HG03521 (cell line): ENCODE measurements around the gene GRID1.

Source experiments
- ATAC-seq: cut with Tn5 transposase; IDR thresholded peaks from one replicate; pipeline ENCODE4 v1.9.1; 2021; ENCODE audit warnings: mild to moderate bottlenecking, moderate library complexity; ENCODE audit not compliant: unreplicated experiment

The GRID1 gene

GRCh38 chr10:85650791-85651496 lies 715.7 kb downstream of the GRID1 start:
- ATAC-seq = no peak

- ATAC-seq = no peak
These were observed 717.1 kb downstream of the GRID1 start for GRCh38 chr10:85649461-85649860.

GRCh38 chr10:85648279-85648754 lies 718.3 kb downstream of the GRID1 start:
- ATAC-seq = no peak

DNA sequence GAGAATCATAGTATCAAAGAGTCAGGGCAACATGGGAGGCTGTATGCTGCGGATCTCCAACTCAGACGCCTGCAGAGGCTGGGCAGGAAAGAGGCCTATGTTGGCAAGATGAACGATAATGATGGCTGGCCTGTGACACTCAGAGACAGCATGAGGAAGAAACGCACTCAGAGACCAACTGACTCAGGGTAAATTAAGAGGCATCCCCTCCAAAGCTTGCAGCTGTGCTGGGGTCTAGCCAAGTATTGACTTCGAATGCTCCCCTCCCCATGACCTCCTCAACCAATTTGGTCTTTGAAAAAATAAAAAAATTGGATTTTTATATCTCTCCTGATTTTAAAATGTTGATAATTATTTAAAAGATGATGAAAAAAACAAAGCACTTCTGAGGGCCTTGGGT lies 718.9 kb downstream of the GRID1 start:
- ATAC-seq = no peak

DNA sequence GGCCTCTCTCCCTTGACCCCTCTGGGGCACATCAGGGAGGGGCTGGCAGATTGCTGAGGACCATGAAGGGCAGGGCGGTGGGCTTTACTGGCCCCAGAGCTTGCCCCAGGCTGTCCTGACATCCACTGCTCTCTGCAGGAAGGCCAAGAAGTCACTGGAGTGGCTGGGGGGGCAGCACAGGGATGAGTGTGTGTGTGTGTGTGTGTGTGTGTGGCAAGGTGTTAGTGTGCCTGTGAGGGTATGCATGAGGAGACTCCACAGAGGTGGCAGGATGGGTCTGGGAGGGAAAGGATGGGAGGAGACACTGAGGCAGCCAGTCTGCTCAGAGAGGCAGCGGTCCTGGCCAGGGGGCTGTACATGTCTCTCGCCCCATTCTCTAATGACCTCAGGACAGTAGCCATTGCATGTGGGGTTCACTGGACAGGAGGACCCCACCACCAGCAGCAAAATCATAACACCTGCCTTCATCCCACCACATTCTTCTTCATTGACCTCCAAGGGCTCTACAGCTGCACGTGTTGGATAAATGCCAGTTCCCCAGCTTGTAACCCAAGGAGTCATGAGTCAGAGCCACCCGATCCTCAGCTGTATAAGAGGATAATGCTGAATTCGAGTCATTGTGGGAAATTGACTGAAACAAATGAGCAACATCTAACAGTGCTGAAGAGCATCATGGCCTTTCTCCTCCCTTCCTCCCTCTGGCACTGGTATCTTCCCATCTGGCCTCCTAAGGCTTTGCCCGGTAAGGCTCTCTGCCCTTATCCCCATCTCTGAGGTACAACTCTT lies 720.5 kb downstream of the GRID1 start:
- no peak for ATAC-seq

DNA sequence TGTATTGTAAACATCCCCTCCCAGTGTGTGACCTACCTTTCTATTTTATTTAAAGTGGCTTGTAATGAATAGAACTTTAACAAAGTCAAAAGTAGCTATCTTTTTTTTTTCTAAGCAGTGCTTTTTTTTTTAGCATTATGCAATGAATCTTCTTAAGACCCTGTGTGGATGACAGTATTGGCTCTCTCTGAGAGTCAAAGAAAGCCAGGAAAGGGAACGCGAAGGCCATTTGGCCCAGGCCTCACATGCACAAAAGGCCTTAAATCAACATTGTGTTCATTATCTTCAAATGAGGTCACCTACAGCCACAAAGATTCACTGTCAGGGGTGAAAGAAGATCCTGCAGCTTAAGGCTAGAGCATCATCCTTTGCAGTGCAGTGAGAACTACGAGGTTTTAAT lies 721.5 kb downstream of the GRID1 start:
- ATAC-seq = no peak

DNA sequence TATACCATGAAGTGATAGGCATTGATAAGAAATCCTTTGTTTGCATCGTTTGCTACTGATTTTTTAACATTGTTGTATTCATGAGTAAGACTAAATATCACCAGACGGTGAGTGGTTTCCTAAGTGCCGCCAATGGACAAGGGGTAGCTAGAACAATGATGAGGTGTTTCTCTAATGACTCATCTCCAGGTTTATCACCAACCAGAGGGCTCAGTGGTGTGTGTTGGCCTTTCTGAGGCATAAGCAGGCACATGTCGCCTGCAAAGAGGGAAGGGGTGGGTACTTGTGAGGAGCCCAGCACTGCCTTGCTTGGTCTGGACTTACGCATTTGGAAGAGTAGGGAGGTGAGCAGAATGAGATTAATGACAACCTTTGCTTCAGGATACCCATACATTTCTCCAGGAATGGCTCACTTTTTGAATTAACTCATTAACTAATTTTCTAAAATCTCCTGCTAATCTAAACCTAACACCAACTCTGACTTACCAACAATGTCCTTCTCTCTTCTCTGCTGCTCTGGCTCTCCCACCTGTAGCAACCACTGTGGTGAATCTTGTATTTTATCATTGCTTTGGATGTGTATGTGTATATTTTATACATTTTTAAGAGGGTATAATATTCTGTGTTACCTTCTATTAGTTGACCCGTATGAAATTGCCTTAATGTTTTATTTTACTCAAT lies 722.6 kb downstream of the GRID1 start:
- ATAC-seq = no peak

DNA sequence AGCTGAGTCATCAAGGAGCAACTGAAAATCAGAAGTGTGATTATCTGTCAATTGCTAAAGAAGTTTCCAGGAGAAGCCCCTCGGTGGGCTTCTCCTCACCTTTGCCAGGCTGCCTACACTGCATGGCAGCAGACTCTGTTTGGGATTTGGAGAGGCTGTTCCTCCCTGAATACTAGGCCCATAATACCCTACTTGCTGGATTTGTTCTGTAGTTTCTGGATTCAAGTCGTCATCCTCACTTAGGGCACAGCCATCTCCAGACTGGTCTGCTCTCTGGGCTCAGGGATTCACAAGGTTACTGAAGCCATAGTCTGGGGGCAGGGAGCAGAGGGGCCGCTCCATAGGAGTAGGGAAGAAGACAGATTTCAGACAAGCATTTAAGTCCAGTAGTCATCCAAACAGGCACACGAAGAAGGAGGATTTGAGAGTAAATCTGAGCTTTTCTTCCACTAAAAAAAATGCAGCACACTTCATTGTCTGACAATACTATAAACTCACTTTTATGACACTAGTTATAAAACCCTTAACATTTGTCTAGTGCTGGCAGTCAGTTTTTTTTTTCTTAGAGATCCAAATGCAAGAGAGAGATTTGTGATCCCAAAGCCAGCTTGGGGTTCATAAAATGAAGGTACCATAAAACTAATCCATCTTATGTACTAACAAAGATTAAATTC lies 723.3 kb downstream of the GRID1 start:
- ATAC-seq = no peak

DNA sequence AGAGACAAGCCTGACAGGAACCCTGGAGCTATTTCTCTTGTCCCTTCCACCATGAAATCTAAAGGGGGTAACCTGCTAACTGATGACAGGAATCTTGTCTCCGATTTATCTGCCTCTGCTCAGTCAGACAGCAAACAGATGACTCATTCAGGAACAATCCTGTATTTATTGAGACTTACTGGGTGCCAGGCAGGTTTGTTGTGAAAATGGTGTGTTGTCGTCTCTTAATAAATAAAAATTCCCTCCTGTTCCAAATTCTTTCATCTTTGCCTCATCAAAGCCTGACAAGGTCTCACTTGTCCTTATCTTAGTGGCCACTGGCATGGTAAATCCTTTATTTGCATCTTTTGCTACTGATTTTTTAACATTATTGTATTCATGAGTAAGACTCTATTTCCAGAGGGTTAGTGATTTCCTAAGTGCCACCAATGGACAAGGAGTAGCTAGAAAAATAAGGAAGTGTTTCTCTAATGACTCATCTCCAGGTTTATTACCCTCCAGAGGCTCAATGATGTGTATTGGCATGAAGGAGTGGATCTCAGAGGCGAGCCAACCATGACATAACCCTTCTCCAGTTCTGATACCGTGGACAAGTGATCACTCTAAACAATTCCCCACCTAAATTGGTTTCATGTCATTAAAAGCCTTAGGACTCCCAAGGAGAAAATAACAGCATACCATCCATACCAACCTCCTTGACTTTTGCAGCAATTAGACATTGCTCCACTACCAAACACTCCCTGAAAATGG lies 724.0 kb downstream of the GRID1 start:
- ATAC-seq = no peak

DNA sequence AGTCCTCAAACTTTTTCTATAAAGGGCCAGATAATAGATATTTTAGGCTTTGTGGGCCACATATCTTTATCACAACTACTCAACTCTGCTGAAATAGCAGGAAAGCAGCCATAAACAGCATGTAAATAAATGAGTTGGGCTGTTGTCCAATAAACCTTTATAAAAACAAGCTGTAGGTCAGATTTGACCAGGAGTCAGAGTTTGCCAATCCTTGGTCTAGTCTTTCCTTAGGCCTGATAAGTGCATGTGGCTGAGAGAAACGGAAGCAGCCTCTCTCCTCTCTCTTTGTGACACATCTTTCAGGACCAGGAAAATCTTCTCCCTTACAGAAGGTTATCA lies 724.5 kb downstream of the GRID1 start:
- ATAC-seq = no peak

DNA sequence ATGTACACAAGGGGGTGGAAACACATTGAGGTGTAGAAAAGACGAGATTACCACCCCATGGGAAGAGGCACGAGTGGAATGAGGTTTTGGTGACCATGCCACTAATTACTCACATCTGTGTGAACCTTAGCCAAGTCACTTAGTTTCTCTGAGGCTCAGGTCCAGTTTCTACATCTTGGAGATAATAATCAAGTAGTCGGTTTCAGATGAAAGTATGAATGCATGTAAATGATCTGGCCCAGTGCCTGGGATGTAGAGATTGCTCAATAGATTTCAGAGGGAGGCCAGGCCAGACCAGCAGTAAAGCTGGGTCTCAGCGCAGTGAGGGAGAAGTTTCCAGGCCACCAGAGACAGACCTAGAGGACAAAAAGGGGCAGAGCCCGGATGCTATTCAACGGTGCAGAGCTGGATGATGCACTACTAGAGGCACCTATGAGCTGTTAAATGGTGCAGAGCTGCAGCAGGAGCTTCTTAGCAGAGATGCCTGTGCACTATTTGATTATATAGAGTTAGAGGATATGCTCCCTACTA lies 725.1 kb downstream of the GRID1 start:
- no peak for ATAC-seq

DNA sequence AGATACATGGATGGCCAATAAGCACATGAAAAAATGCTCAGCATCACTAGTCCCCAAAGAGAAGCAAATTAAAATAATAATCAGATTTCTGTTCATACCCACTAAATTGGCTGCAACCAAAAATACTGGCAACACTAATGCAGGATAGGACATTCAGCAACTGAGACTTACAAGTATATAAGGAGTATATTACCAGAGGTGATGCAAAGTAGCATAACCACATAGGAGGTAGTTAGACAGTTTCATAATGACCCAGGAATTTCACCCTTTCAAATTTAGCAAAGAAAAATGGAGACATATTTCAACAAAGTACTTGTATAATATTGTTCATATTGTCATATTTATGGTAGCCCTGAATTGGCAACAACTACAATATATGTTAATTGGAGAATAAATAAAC lies 727.8 kb downstream of the GRID1 start:
- no peak for ATAC-seq

GRCh38 chr10:85635650-85636049 lies 730.9 kb downstream of the GRID1 start:
- no peak for ATAC-seq

GRCh38 chr10:85624511-85624910 lies 742.1 kb downstream of the GRID1 start:
- no peak for ATAC-seq

- no peak for ATAC-seq
These were observed 742.8 kb downstream of the GRID1 start for GRCh38 chr10:85623758-85624157.

- no peak for ATAC-seq
These were observed 743.3 kb downstream of the GRID1 start for GRCh38 chr10:85623342-85623741.

GRCh38 chr10:85622425-85622824 lies 744.2 kb downstream of the GRID1 start:
- no peak for ATAC-seq

- no peak for ATAC-seq
These were observed 745.0 kb downstream of the GRID1 start for GRCh38 chr10:85621562-85621961.

GRCh38 chr10:85620807-85621206 lies 745.8 kb downstream of the GRID1 start:
- no peak for ATAC-seq

GRCh38 chr10:85619832-85620231 lies 746.8 kb downstream of the GRID1 start:
- ATAC-seq = no peak
